HG03025 (cell line): ENCODE measurements around the gene RASSF4.

Experiments used
- ATAC-seq: cut with Tn5 transposase; IDR thresholded peaks from one replicate; pipeline ENCODE4 v1.9.1; 2021; ENCODE audit warnings: mild to moderate bottlenecking, moderate library complexity; ENCODE audit not compliant: unreplicated experiment, low FRiP score

The RASSF4 gene

DNA sequence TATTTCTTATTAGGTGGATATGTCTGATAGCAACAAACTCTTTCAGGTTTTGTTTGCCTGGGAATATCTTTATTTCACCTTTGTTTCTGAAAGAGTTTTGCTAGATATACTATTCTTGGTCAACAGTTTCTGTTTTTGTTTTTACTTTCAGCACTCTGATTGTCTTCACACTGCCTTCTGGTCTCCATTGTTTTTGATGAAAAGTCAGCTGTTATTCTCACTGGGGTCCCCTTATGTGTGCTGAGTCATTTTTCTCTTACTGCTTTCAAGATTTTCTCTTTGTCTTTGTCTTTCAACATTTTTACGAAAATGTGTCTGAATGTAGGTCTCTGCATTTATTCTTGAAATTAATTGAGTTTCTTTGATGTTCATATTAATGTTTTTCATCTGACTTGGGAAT lies 15.2 kb upstream of the RASSF4 start:
- ATAC-seq = no peak

DNA sequence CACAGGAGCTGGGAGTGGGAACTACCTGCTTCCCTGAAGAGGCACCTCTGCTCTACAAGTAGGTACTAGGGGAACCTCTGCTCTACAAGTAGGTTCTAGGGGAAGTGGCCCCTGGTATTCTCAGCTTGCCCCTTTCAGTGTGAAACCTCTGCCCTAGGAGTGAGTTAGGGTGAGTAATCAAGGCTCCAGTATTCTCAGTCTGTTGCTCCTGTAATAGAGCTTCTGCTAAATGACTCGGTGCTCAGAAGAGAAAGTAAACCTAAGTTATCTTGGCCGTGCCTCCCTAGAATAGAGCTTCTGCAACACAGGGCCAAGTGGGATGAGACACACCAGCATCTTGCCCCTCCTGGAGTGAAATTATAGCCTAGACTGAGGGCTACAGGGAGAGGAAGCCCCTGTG lies 13.4 kb upstream of the RASSF4 start:
- no peak for ATAC-seq

DNA sequence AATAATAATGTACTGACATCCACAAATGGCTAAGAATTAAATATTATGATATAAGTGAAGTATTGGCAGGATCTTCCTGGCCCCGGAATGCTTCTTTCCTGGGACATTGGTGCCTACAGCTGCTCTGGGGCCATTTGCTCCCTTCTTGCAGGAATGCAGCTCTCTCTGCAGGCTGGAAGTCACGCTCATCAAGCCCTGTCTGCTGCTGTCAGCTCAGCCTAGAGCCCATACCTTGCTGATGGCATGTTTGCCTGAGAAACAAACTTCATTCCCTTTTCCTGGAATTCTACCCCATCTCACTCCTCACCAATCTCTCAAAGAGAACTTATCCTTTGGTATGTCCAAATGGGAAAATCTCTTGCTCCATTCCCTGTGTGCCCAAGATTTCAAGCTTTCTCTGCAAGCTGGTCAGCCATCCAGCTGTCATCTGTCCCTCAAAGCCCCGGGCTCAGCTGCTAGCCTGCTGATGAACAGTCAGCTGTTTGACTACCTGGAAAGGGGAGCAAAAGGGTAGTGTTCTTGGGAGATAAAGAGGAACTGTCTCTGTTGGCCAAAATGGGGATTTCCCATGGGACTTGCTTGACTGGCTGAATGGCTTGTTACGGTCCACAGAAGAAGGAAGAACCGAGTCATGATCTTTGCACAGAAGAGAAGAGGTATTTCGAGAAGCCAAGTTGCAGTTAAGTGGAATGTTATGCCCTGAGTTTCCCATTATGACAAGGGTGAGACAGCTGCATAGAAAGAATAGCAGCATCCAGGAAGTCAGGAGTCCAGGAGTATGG lies 12.0 kb upstream of the RASSF4 start:
- ATAC-seq = peak; percentile 46

DNA sequence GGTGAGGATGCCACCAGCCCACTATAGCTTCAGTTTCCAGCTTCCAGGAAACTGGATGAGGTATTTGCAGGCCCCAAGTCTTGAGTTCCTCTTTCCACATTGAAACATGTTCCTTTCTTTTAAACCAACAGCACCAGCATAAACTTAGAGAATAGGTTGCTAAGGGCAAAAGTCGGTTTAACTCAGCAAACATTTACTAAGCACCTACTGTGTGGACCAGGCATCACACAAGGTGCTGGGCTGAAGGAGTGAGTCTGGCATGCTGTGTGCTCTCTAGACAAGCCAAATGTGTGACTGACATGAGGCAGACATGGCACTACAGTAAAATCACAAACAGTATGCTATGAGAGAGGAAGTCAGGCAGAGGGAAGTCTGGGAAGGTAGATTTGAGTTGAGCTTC lies 11.0 kb upstream of the RASSF4 start:
- ATAC-seq = no peak

DNA sequence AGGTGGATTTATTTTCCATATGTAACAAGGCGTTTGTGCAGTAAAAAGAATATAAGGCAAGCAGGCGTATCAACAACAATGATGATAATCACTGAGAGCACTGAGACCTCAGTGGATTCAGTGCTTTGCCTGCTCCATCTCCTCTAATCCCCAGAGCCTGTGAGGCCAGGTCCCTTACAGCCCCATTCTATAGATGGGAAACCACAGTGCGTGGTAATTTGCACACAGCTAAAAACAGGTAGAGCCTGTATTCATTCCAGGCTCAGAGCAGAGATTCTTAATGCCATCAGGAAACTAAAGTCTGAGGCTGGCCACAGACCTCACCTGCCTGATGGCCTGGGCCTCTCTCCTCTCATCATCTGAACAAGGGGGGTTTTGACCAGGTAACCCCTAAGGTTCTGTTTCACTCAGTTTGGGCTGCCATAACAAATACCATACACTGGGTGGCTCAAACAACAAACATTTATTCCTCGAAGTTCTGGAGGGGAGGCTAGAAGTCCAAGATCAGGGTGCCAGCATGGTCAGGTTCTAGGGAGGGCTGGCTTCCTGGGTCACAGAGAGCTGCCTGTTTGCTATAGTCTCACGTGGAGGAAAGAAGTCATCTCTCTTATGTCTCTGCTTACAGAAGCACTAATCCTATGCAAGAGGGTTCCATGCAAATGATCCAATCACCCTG lies 10.3 kb upstream of the RASSF4 start:
- ATAC-seq = no peak

DNA sequence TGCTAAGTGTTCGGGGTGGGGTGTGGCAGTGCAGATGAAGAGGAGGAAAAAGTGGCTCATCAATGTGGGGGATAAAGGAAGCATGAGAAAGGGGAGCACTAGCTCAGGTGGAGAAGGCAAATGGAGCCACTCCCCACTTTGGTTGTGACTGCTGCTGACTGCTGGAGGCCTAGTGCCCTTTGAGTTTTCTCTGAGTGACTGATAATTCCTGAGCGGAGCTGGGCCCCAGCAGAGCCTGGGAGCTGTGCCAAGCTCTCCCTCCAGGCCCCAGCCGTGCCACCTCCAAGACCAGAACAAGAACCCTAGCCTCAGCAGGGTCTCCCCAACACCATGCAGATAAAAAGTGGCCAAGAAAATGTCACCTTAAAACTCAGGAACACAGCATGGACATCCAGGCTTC lies 9.7 kb upstream of the RASSF4 start:
- no peak for ATAC-seq

DNA sequence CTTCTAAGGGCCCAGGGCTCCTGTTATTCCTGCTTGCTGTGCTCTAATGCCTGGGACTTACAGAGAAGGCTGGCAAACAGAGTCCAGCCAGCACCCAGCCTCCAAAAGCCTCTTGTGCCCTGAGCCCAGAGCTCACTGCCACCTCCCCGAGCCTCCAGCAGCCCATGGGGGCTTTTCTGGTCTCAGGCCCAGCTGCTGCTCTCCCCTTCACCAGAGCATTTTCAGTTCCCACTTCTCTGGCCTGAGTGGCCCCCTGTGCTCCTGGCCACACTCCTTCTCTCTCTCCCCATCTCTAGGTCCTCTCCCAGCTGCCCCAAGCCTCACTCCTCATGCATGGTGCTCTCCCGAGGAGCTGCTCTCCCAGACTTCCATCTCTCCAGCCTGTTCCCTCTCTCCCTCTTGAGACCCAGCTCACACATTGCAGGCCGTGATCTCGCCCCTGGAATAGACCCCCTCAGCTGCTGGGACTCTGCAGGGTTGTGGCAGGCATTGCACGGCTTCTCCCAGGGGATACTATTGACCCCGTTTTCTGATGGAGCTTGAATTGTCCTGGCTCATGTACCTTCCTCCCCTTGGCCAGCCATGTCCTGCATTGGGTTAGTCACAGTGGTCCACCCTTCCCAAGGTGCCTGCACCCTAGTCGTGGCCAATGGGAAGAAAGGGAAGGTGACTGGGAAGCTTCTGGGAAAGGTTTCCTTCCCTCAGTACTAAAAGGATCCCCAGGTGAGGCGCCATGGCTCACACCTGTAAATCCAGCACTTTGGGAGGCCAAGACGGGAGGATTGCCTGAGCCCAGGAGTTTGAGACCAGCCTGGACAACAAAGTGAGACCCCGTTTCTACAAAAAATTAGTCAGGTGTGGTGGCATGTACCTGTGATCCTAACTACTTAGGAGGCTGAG lies 9.0 kb upstream of the RASSF4 start:
- ATAC-seq = no peak

DNA sequence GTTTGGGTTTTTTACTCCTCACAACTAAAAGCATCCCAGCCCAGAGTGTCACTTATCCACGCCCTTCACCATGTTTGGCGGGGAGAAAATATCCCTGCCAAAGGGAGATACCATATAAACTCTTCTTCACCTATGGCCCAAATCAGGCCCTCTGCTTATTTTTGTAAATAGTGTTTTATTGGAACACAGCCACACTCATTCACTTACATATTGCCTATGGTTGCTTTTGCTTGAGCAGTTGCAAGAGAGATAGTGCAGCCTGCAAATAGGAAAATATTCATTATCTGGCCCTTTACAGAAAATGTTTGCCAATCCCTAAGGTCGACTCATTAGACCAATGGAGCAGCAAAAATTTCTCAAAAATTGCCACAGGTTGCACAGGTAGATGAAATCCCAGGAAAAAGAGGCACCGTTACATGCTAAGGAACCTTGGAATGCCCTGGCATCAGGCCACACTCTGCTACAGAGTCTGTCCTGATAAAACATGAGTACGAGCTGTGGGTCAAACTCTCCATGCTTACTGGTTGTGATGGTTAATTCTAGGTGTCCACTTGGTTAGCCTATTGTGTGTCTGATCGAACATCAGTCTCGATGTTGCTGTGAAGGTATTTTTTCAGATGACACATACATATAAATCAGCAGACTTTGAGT lies 7.9 kb upstream of the RASSF4 start:
- ATAC-seq = no peak

DNA sequence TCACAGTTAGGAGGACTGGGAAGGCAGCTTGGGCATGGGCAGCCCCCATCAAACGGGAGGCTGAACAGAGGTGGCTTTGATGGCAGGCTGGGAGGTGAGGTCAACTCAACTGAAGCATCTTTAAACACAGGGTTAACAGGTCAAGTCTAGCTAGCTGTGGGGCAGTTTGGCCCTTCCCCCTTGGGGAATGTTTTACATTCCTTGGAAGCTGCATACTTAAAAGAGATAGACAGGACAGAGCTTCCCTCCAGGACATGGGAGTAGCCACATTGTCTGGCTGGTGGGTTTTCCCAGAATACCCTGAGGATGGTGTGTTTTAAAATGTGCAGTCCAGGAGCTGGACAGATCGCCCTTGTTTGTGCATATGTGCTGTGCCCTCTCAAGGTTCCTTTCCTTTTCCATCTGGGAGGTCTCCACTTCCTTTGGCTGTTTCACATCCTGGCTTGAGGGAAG lies 6.8 kb upstream of the RASSF4 start:
- ATAC-seq = no peak

DNA sequence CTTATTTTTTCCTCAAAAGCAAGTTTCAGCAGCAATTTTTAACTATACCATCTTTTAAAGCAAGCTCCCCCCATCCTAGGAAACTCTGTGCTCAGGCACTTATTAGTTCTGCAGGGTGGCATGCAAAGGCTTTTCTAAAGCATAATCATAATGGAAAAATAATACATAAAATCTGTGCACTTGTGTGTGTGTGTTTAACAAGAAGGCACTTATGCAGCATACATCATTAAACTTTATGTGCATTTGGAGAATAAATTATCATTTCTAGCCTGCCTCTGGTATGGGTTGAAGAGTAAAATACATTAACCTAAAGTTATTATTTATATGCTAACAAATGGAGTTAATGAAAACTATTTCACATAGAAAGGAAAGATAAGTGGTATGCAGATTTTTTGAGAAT lies 5.6 kb upstream of the RASSF4 start:
- ATAC-seq = no peak

DNA sequence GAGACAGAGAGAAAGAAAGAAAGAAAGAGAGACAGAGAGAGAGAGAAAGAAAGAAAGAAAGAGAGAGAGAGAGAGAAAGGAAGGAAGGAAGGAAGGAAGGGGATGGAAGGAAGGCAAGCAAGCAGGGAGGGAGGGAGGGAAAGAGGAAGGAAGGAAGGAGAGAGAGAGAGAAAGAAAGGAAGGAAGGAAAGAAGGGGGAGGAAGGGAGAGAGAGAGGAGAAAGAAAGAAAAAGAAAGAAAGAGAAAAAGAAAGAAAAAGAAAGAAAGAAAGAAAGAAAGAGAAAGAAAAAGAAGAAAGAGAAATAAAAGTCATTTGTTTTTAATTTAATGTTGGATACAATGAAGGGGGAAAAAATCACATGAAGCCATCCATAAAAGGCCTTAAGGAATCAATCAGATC lies 4.6 kb upstream of the RASSF4 start:
- ATAC-seq = no peak

DNA sequence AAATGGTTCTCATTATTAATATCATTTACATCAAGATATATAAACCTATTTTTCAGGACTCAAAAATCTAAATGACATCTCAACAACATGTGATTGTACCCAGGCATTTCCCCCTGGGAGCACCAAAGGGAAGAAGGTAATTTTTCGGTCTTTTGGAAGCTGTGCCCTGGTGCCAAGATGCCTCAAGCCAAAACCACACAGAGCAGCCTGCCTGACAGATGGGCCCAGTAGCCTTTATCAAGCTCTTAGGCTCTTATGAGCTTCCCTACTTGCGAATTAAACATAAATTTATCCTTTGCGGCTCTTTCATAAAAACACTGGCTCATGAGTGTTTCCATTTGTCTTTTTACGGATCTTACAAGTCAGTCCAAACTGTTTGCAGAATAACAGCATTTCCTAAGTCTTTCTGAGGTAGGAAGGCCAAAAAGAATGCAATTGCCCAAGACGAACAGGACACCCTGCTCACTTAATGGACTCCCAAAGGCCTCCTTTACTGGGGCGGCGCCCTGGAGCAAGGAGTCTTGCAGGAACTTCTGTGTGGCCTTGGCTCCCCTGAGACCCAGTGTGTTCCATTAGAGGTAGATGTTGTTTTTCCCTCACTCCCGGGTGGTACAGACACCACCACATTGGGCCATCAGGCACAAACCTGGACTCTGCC lies 4.1 kb upstream of the RASSF4 start:
- no peak for ATAC-seq

DNA sequence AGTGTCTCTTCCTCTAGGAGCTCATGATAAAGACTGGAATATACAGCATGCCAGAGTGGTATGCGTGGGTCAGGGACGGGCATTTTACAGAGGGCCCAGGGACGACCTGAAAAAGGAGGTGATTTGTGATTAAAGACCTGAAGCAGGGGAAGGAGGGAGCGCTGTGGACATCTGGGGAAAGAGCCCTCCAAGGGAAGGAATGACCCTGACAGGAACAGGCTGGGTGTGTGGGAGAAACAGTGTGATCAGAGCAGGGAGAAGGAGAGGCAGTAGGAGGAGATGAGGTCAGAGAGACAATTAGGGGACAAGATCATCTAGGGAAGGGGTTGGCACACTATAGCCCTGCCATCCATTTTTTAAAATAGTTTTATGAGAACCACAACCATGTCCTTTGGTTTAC lies 3.4 kb upstream of the RASSF4 start:
- no peak for ATAC-seq

DNA sequence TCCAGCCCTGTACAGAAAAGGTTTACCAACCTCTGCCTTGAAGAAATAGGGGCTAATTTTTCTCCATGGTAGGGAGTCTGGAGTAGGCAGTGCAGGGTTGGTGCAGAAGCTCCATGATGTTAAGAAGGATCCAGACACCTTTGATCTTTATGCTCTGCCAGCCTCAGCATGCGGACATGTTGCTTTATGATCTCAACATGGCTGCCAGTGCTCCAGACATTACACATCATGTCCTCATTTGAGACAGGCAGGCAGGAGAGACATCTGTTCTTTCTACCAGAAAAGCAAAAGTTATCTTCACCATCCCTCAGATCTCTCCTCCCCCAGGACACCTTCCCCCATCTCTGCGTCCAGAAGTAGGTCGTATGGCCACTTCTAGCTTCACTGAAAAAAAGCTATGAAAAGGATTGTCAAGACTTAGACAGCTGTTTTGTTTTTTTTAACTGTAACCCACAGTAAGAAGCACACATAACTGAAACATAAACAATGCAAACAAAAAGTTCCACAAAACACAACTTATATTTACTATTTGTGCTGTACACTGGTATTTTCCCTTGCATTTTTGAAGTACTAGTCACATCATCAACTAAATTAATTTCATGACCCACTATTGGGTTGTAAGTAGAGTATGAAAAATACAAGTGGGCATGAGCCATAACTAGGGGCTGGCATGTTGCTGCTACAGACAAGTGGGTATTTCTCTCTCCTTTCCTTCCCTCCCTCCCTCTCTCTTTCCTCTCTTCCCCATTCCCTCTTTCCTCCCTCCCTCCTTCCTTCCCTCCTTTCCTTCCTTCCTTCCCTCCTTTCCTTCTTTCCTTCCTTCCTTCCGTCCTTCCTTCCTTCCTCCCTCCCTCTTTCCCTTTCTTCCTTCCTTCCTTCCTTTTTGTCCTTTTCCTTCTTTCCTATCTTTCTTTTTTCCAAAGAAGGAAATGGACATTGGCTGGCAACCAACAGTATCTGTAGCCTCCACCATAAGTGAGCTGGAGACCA lies 2.6 kb upstream of the RASSF4 start:
- no peak for ATAC-seq

DNA sequence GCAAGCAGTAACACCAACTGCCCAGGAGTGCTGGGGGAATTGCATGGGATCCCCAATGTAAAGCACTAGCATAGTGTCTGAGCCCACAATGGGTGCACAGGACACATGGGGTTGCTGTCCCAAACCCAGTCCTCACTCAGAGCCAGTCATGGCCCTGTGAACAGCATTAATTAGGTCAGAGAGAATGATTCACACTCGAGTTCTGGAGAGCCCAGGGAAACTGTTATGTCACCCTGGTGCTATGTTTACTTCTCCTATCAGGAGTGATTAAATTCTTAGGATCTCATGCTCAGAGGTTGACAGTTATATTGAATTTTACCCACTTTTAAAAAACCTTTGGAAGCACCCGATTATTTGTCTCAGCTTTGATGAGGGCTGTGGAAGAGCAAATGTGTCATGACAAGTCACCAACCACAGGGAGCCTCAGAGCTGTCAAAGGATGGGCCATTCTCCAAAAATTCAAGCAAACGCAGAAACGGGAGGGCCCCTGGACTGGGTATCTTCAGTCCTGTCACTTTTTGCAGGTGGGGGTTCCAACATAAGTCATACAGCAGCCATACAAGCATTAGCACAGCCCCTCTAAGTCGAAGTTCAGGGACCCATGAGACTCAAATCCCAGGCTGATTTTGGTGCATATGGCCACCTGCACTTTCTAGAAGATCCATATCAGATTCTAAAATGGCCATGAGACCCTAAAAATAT lies 1.3 kb upstream of the RASSF4 start:
- no peak for ATAC-seq

DNA sequence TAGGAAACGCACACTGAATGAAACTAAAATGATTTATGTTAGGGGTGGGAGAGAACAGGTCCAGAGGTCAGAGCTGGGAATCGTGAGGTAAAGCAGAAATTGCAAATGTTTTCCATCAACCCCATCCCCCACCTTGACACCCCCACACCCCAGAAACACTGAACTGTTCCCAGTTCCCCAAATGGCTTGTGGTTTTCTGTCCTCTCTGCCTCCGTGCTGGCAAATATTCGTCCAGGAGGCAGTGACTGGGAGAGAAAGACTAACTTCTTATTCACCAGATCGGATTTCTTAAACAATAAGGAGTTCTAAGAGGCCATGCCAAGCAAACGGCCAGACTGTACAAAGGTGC lies 730 bp upstream of the RASSF4 start:
- ATAC-seq = no peak

DNA sequence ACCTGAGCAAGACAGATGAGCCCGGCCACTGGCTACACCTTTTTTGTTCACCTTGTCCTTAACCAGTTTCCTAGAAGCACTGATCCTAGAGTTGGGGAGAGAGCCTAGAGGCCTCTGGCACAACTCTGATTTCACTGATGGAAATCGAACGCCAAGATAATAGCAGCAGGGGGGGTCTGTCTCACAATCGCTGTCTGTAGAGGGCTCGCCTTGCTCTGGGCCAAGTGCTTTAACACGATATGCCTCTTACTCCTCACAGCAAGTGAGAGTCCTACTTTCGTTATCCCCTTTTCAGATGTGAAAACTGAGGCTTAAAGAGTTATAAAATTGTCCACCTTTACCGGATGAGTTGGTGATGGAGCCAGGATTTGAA lies 472 bp downstream of the RASSF4 start:
- ATAC-seq = no peak

DNA sequence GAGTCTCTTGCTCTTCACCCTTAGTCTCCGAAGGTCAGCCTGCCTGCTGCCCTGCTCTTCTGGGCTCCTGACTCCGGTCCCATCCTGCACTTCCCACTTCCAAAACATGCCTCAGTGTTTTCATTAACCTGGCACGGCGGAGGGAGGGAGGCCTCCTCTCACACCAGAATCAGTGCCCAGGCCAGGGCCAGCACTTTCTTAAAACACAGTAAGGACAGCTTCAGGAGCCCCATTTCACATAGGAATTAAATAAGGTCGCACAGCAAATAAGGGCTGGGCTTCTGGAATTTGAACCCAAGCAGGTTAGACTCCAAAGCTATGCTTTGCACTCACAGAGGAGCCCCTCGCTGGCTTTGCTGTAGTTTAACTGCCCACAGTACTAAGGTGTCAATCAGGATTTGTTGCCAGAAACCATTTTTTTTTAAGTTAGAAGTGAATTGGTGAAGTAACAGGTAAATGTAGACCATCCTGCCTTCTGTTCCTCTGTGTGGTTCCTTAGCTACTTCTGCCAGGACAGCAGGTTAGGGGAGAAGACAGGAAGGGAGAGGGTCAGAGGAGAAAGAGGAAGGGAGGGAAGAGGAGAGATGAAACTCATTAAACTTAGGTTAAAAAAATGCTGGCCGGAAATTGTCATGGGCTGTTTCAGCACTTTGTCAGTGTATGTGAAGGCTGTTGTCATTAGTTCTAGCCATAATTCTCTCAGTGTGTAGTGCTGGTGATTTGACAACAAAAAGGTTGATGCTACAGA lies 1.1 kb downstream of the RASSF4 start:
- ATAC-seq = no peak
